K562 (cell line): ENCODE data around the gene PRODH2. TPM values are rescaled to one million over a fixed set of nuclear protein-coding genes. Genes with fewer than 3 reads are reported as not detected.

ENCODE experiments used
- ATAC-seq: fragments of 200-7000 bp; cut with Tn5 transposase; 3 replicates; pipeline ENCODE4 v1.9.1; 2020; ENCODE audit warnings: moderate library complexity
- BruUV-seq: library from RNA; stranded (reverse); fragments of 400-500 nt; replicated peaks from 2 replicates; lab custom pipeline; 2021; lab: Mats Ljungman, UMichigan
- CTCF ChIA-PET: fragments of 300-600 bp; formaldehyde crosslinking; extraction: SDS; loops from one replicate; lab custom pipeline; 2021; ENCODE audit warnings: low intra/inter-chr PET ratio; lab: Yijun Ruan, JAX
- POLR2A ChIA-PET: fragments of 300-600, 350-650 bp; sonication (Branson Sonifier 250); formaldehyde crosslinking; extraction: SDS; loops from one replicate; lab custom pipeline; 2021; ENCODE audit warnings: antibody characterized with exemption, inconsistent platforms; lab: Yijun Ruan, JAX
- DNase-seq, 4 experiments: peaks; one replicate each; pipeline versions ENCODE4 v3.0.0 to v3.0.0-alpha.2; 2011 to 2018; ENCODE audit warnings: low spot score in 3 of 4, mixed read lengths in 3 of 4; ENCODE audit errors: extremely low read depth in 1 of 4
- FAIRE-seq: peaks from 2 replicates; lab custom pipeline; 2011; peaks lifted over from hg19 to GRCh38; lab: Jason Lieb, UNC
- H2AFZ ChIP-seq: 2 replicates; pipeline ENCODE4 v1.6.0; 2011; ENCODE audit warnings: low read depth, low read length, control low read depth, inconsistent platforms
- H3K27ac ChIP-seq: fragments of 200-600 bp; 3 replicates; pipeline ENCODE4 v1.8.0; 2011; ENCODE audit warnings: low read depth, mild to moderate bottlenecking, control low read depth, inconsistent platforms, low read length, moderate library complexity, mixed read lengths; ENCODE audit errors: extremely low read depth
- H3K27me3 ChIP-seq, 2 experiments: fragments of 300-600 bp in 1 of 2; 2 replicates in 1 of 2; 3 replicates in 1 of 2; pipeline versions ENCODE4 v1.6.0 to v1.8.0; 2011; ENCODE audit warnings: inconsistent platforms in 2 of 2, low read length in 2 of 2, mild to moderate bottlenecking in 1 of 2, mixed read lengths in 1 of 2, moderate library complexity in 1 of 2; ENCODE audit not compliant: control insufficient read depth in 2 of 2, insufficient read depth in 2 of 2
- H3K36me3 ChIP-seq: fragments of 300-600 bp; 3 replicates; pipeline ENCODE4 v1.8.0; 2011; ENCODE audit warnings: mild to moderate bottlenecking, low read length, inconsistent platforms; ENCODE audit not compliant: control insufficient read depth, insufficient read depth
- H3K4me1 ChIP-seq, 2 experiments: fragments of 200-600 bp in 1 of 2; replicated peaks in 1 of 2; 2 replicates in 1 of 2; 3 replicates in 1 of 2; pipeline versions ENCODE4 v1.5.1 to v1.8.0; 2011; ENCODE audit warnings: inconsistent platforms in 2 of 2, low read length in 2 of 2, mild to moderate bottlenecking in 1 of 2, mixed read lengths in 1 of 2, moderate library complexity in 1 of 2; ENCODE audit not compliant: control insufficient read depth in 2 of 2, insufficient read depth in 2 of 2
- H3K4me2 ChIP-seq: 2 replicates; pipeline ENCODE4 v1.6.1; 2011; ENCODE audit warnings: low read length, control low read depth, inconsistent platforms, mixed read lengths; ENCODE audit not compliant: insufficient read depth
- H3K4me3 ChIP-seq: fragments of 200-600 bp; sonication (generic), shearing (Covaris generic); 2 replicates; pipeline ENCODE4 v1.5.1; 2016; ENCODE audit warnings: control low read depth, inconsistent platforms
- H3K79me2 ChIP-seq: fragments of 200-600 bp; 3 replicates; pipeline ENCODE4 v1.8.0; 2011; ENCODE audit warnings: low read length, inconsistent platforms; ENCODE audit not compliant: control insufficient read depth, insufficient read depth
- H3K9ac ChIP-seq, 2 experiments: 2 replicates each; pipeline versions ENCODE4 v1.6.0 to v1.6.1; 2011; ENCODE audit warnings: low read depth in 2 of 2, low read length in 2 of 2, control low read depth in 1 of 2, inconsistent platforms in 1 of 2, mild to moderate bottlenecking in 1 of 2, mixed read lengths in 1 of 2; ENCODE audit not compliant: insufficient read depth in 1 of 2
- H3K9me1 ChIP-seq: one replicate; pipeline ENCODE4 v1.6.0; 2011; ENCODE audit warnings: inconsistent platforms, mild to moderate bottlenecking, low read length, moderate library complexity; ENCODE audit not compliant: control insufficient read depth, insufficient read depth
- H3K9me3 ChIP-seq: replicated peaks from 2 replicates; pipeline ENCODE4 v1.5.1; 2011; ENCODE audit warnings: low read depth, low read length, inconsistent platforms; ENCODE audit not compliant: control insufficient read depth, insufficient read depth
- H4K20me1 ChIP-seq: replicated peaks from 2 replicates; pipeline ENCODE4 v1.6.1; 2011; ENCODE audit warnings: low read length, inconsistent platforms, mixed read lengths; ENCODE audit not compliant: control insufficient read depth, insufficient read depth
- CREM ChIP-seq: IDR thresholded peaks from 2 replicates; pipeline ENCODE4 v1.6.1; 2014; ENCODE audit warnings: antibody characterized with exemption, low read depth
- FOS ChIP-seq: IDR thresholded peaks from 3 replicates; pipeline ENCODE4 v1.6.1; 2011; ENCODE audit not compliant: insufficient read length; ENCODE audit errors: extremely low read depth
- LCOR ChIP-seq: sonication (generic); formaldehyde crosslinking; IDR thresholded peaks from 2 replicates; pipeline ENCODE4 v1.8.0; 2022; ENCODE audit warnings: mild to moderate bottlenecking, missing genetic modification reagents
- OTX1 ChIP-seq: fragments of 450-650 bp; formaldehyde crosslinking; IDR thresholded peaks from 2 replicates; pipeline ENCODE4 v1.4.0; 2022; ENCODE audit warnings: mild to moderate bottlenecking
- WGBS: fragments of 100-300 bp; shearing (Covaris generic); methylation state at CpG from one replicate; pipeline ENCODE4 v1.1.6; 2016; ENCODE audit warnings: low coverage, mixed read lengths; ENCODE audit not compliant: insufficient coverage; ENCODE audit errors: missing lambda C conversion rate; 5-methylcytosine and 5-hydroxymethylcytosine counted together
- in situ Hi-C: fragments of 300-500 bp; cut with MboI; formaldehyde crosslinking; loops from 4 replicates; pipeline ENCODE4 v1.15.0; 2018; ENCODE audit warnings: inconsistent platforms, mixed read lengths
- intact Hi-C: fragments of 100-400 bp; cut with micrococcal nuclease; formaldehyde crosslinking; loops from 2 replicates; pipeline ENCODE4 v1.14.2; 2022
- polyA plus RNA-seq, 8 experiments: library from polyadenylated mRNA; depleted of rRNA in 4 of 8; stranded (reverse) in 5 of 8; unstranded in 3 of 8; fragments of >200 nt; fragmentation: Nextera tagmentation in 2 of 8; fragmentation: Illumina TruSeq in 1 of 8; extraction: Ambion mirVana in 2 of 8; extraction: Trizol in 1 of 8; gene quantifications; 2 replicates each; pipeline versions ENCODE4 v1.2.1 to v1.2.3, GENCODE V29; 2011 to 2014; ENCODE audit warnings: inconsistent platforms in 1 of 8, missing spikeins in 1 of 8
- total RNA-seq, 7 experiments: library from RNA; depleted of rRNA in 6 of 7; stranded (reverse); fragments of >200 nt in 6 of 7; fragmentation: Illumina TruSeq in 2 of 7; extraction: Trizol in 2 of 7; gene quantifications; 2 replicates each; pipeline versions ENCODE4 v1.2.1 to v1.2.3, GENCODE V29; 2011 to 2021; ENCODE audit warnings: low replicate concordance in 1 of 7
- TF ChIP-seq, protein P1 (sequence below): fragments of 250-450 bp; sonication (Bioruptor Pico); IDR thresholded peaks from 2 replicates; pipeline ENCODE4 v1.8.0; 2021; ENCODE audit warnings: mild to moderate bottlenecking, moderate library complexity
- TF ChIP-seq, protein P2 (sequence below): fragments of 450-650 bp; IDR thresholded peaks from 2 replicates; pipeline ENCODE4 v1.6.1; 2017; ENCODE audit warnings: antibody characterized with exemption
- TF ChIP-seq, protein P3 (sequence below): fragments of 250-450 bp; sonication (Bioruptor Pico); IDR thresholded peaks from 2 replicates; pipeline ENCODE4 v1.5.0; 2021
- TF ChIP-seq, protein P4 (sequence below), 2 experiments: IDR thresholded peaks in 1 of 2; conservative IDR thresholded peaks in 1 of 2; 2 replicates each; pipeline ENCODE4 v1.6.1; 2016; ENCODE audit warnings: low read depth in 2 of 2, mild to moderate bottlenecking in 1 of 2, missing compliant biosample characterization in 1 of 2, missing genetic modification characterization in 1 of 2, moderate library complexity in 1 of 2
- TF ChIP-seq, protein P5 (sequence below), 3 experiments: fragments of 200-800 bp in 1 of 3; sonication (Bioruptor generic) in 1 of 3; sonication (generic) in 1 of 3; formaldehyde crosslinking in 1 of 3; IDR thresholded peaks; 2 replicates each; pipeline versions ENCODE4 v1.6.1 to v1.8.0; 2016 to 2022; ENCODE audit warnings: mild to moderate bottlenecking in 2 of 3, missing compliant biosample characterization in 2 of 3, missing genetic modification characterization in 2 of 3, missing genetic modification reagents in 1 of 3

Gene PRODH2
- total and polyA plus RNA-seq, 9 of the 15 experiments (the other 6 are each of a cell fraction or from before 2014, with no cell fraction given) = not detected

DNA sequence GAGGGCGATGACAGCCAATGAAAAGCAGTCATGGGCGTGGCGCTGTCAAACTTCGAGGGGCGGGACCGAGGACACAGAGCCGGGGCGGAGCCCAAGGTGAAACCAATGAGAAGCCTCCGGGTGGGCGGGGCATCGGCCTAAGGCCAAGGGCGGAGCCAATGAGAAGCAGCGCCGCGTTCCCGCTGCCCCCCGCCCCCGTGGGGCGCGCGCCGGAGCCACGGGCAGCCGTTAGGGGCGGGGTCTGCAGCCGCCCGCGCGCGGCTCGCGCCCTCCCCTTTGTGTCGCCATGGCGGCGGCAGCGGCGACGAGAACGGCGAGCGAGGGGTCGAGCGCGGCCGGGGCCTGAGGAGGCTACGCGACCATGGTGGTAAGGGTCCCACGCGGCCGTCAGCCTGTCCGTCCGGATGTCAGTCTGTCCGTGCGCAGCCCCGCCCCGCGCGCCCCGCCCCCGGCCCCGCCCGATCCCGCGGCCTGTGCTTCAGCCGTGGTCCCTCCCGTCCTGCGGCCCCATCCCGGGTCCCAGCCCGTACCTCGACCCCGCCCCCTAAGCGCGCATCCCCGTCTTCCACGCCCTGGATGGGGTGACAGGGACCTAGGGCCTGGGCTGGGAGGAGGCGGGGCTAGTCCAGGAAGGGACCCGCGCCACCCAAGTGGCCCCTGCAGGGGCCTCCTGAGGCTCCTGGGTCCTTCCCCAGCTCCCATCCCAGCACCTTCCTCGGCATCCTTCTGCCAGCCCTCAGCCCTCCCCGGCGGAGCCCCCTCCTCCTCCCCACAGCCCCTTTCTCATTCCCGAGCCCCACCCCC lies 37.1 kb downstream of the PRODH2 start, which contains the start of gene ARHGAP33 (continued):
- TF ChIP-seq, protein P1, sequence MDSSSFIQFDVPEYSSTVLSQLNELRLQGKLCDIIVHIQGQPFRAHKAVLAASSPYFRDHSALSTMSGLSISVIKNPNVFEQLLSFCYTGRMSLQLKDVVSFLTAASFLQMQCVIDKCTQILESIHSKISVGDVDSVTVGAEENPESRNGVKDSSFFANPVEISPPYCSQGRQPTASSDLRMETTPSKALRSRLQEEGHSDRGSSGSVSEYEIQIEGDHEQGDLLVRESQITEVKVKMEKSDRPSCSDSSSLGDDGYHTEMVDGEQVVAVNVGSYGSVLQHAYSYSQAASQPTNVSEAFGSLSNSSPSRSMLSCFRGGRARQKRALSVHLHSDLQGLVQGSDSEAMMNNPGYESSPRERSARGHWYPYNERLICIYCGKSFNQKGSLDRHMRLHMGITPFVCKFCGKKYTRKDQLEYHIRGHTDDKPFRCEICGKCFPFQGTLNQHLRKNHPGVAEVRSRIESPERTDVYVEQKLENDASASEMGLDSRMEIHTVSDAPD = no peak
- TF ChIP-seq LCOR (CRISPR knock-in tag) (no peak), FOS (peak; percentile 64), CREM (peak; percentile 58; the same call in 1 of the 2 replicates)
- TF ChIP-seq, protein P2, sequence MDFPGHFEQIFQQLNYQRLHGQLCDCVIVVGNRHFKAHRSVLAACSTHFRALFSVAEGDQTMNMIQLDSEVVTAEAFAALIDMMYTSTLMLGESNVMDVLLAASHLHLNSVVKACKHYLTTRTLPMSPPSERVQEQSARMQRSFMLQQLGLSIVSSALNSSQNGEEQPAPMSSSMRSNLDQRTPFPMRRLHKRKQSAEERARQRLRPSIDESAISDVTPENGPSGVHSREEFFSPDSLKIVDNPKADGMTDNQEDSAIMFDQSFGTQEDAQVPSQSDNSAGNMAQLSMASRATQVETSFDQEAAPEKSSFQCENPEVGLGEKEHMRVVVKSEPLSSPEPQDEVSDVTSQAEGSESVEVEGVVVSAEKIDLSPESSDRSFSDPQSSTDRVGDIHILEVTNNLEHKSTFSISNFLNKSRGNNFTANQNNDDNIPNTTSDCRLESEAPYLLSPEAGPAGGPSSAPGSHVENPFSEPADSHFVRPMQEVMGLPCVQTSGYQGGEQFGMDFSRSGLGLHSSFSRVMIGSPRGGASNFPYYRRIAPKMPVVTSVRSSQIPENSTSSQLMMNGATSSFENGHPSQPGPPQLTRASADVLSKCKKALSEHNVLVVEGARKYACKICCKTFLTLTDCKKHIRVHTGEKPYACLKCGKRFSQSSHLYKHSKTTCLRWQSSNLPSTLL = no peak
- TF ChIP-seq, all 486 proteins: peak for 50

DNA sequence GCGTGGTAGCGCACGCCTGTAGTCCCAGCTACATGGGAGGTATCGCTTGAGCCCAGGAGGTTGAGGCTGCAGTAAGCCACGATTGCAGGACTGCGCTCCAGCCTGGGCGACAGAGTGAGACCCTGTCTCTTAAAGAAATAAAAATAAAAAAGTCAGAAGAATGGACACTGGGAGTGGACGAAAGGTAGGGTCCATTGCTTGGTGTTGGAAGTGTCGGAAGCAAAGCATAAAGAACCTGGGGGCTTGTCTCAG lies 37.7 kb downstream of the PRODH2 start:
- Histone ChIP-seq H3K9me1 (peaks cover 3% of the 10 kb centered on the region), H3K27ac (no peak overlapping the region), H2AFZ (peak overlapping the region; percentile 85), H4K20me1 (no peaks in the 10 kb centered on the region; the same call in 1 of the 2 replicates), H3K9me3 (no peaks in the 10 kb centered on the region), H3K27me3 (no peaks in the 10 kb centered on the region), H3K9ac (peak overlapping the region; percentile 5 to 77; a peak in 2 of 4 replicates), H3K79me2 (peaks cover 5% of the 10 kb centered on the region; the same call in 1 of the 3 replicates), H3K4me3 (peak overlapping the region; percentile 57), H3K36me3 (peaks cover 15% of the 10 kb centered on the region; the same call in 2 of the 3 replicates), H3K4me1 (peaks cover 10 to 28% of the 10 kb centered on the region in 2 experiments), H3K4me2 (peak overlapping the region; percentile 70)
- ChIA-PET CTCF (no interaction called here), POLR2A (interaction anchor here (0.8 to 1.4 kb wide), 2 partner anchors 10 to 31 kb away, joined by 3 read pairs; no protein-coding TSS in a partner anchor)
- WGBS = 0% methylated on average over 9 of the region's 9 CpGs
- in situ Hi-C loops = no loop called here
- intact Hi-C loops = no loop called here
- DNase-seq = no peak
- FAIRE-seq = no peak
- ATAC-seq = peak; percentile 24
- no TSS peak for BruUV-seq
- TF ChIP-seq, protein P3, sequence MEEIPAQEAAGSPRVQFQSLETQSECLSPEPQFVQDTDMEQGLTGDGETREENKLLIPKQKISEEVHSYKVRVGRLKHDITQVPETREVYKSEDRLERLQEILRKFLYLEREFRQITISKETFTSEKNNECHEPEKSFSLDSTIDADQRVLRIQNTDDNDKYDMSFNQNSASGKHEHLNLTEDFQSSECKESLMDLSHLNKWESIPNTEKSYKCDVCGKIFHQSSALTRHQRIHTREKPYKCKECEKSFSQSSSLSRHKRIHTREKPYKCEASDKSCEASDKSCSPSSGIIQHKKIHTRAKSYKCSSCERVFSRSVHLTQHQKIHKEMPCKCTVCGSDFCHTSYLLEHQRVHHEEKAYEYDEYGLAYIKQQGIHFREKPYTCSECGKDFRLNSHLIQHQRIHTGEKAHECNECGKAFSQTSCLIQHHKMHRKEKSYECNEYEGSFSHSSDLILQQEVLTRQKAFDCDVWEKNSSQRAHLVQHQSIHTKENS (CRISPR knock-in tag) = no peak
- TF ChIP-seq, protein P4, sequence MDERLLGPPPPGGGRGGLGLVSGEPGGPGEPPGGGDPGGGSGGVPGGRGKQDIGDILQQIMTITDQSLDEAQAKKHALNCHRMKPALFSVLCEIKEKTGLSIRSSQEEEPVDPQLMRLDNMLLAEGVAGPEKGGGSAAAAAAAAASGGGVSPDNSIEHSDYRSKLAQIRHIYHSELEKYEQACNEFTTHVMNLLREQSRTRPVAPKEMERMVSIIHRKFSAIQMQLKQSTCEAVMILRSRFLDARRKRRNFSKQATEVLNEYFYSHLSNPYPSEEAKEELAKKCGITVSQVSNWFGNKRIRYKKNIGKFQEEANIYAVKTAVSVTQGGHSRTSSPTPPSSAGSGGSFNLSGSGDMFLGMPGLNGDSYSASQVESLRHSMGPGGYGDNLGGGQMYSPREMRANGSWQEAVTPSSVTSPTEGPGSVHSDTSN (CRISPR knock-in tag; IDR thresholded peaks at IDR 0.05; ENCODE audit: low read depth) = no peak
- TF ChIP-seq, protein P4 (tag; conservative IDR thresholded peaks at IDR 0.05; ENCODE audit: low read depth) = peak; percentile 39; the same call in 1 of the 2 replicates
- TF ChIP-seq, protein P5, sequence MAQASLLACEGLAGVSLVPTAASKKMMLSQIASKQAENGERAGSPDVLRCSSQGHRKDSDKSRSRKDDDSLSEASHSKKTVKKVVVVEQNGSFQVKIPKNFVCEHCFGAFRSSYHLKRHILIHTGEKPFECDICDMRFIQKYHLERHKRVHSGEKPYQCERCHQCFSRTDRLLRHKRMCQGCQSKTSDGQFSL (CRISPR knock-in tag; IDR thresholded peaks at IDR 0.05) = no peak
- TF ChIP-seq, protein P5 (tag; IDR thresholded peaks at IDR 0.05) = no peak
- 0 out of 2 replicates have a peak, but pooled peaks have one; percentile 25 for TF ChIP-seq OTX1
